ENCODE results near the gene LRP2BP. TPM values are rescaled to one million over a fixed set of nuclear protein-coding genes. Genes with fewer than 3 reads are reported as not detected.

LRP2BP gene
- total and polyA plus RNA-seq, 12 donors: 1.0 to 6.1 (median 2.3) TPM

- 91 to 92% methylated on average over 5 of the region's 5 CpGs for WGBS, 2 donors
- no peak for DNase-seq
- Histone ChIP-seq H3K9me3 (no peaks in the 10 kb centered on the region), H3K27ac (no peak overlapping the region), H3K36me3 (peaks cover 0 to 84% (median 7%) of the 10 kb centered on the region in 9 donors), H3K4me1 (no peaks in the 10 kb centered on the region), H3K27me3 (no peaks in the 10 kb centered on the region), H3K4me3 (no peak overlapping the region)
- intact Hi-C loops (cut with DNase I): no loop called here
- no peak for ATAC-seq
- TF ChIP-seq, protein P1, sequence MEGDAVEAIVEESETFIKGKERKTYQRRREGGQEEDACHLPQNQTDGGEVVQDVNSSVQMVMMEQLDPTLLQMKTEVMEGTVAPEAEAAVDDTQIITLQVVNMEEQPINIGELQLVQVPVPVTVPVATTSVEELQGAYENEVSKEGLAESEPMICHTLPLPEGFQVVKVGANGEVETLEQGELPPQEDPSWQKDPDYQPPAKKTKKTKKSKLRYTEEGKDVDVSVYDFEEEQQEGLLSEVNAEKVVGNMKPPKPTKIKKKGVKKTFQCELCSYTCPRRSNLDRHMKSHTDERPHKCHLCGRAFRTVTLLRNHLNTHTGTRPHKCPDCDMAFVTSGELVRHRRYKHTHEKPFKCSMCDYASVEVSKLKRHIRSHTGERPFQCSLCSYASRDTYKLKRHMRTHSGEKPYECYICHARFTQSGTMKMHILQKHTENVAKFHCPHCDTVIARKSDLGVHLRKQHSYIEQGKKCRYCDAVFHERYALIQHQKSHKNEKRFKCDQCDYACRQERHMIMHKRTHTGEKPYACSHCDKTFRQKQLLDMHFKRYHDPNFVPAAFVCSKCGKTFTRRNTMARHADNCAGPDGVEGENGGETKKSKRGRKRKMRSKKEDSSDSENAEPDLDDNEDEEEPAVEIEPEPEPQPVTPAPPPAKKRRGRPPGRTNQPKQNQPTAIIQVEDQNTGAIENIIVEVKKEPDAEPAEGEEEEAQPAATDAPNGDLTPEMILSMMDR (IDR thresholded peaks at IDR 0.05): no peak
Observed at GRCh38 chr4:185357211-185357610, 38.5 kb downstream of the LRP2BP start.

DNA sequence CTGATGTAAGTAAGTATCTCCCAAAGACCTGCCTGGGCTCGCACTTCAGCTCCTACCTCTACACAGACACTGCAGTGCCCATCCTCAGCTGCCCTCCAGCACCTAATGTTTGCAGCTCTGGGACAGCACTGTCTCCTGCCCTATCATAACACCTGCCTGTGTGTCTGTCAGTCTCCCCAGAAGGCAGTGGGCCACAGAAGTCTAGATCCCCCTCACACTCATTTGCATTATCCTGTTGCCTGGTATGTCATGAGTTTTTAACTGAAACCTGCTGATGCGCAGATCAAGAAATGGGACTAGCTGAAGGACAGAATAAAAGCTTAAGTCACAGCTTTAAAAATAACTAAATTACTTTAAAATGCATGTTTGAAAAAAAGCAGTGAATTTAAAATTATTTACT, 43.0 kb downstream of the LRP2BP start:
- whole genome bisulfite sequencing, 2 donors: 97 to 98% methylated on average over 2 of the region's 2 CpGs
- TF ChIP-seq, protein P1 (IDR thresholded peaks at IDR 0.05): no peak
- Histone ChIP-seq H3K4me3 (no peak overlapping the region), H3K4me1 (no peaks in the 10 kb centered on the region), H3K27me3 (no peaks in the 10 kb centered on the region), H3K9me3 (no peaks in the 10 kb centered on the region), H3K27ac (no peak overlapping the region), H3K36me3 (peaks cover 0 to 87% (median 12%) of the 10 kb centered on the region in 9 donors)
- intact Hi-C loops (cut with DNase I): no loop called here
- ATAC-seq (no peak), DNase-seq (no peak)

- Histone ChIP-seq H3K4me1 (no peaks in the 10 kb centered on the region), H3K4me3 (no peak overlapping the region), H3K27me3 (no peaks in the 10 kb centered on the region), H3K27ac (no peak overlapping the region), H3K36me3 (peaks cover 0 to 87% (median 17%) of the 10 kb centered on the region in 9 donors), H3K9me3 (no peaks in the 10 kb centered on the region)
- intact Hi-C loops (cut with DNase I): no loop called here
- 92 to 94% methylated on average over 7 of the region's 7 CpGs for WGBS, 2 donors
- no peak for ATAC-seq
- TF ChIP-seq, protein P1 (IDR thresholded peaks at IDR 0.05): no peak
- DNase-seq: no peak
Observed at GRCh38 chr4:185352202-185352601, 43.5 kb downstream of the LRP2BP start.

GRCh38 chr4:185351691-185352090, 44.0 kb downstream of the LRP2BP start:
- no peaks in the 10 kb centered on the region for H3K4me1 ChIP-seq
- 90 to 96% methylated on average over 13 of the region's 13 CpGs for WGBS, 2 donors
- no peaks in the 10 kb centered on the region for H3K9me3 ChIP-seq
- H3K36me3 ChIP-seq: peaks cover 0 to 87% (median 17%) of the 10 kb centered on the region in 9 donors
- ATAC-seq (no peak), DNase-seq (no peak)
- intact Hi-C loops (cut with DNase I): no loop called here
- H3K27me3 ChIP-seq: no peaks in the 10 kb centered on the region
- TF ChIP-seq, protein P1 (IDR thresholded peaks at IDR 0.05): no peak
- no peak overlapping the region for H3K27ac ChIP-seq
- H3K4me3 ChIP-seq: no peak overlapping the region
